Adrenal gland (tissue), 12 donors: ENCODE results near the gene REXO1. TPM values are rescaled to one million over a fixed set of nuclear protein-coding genes. Genes with fewer than 3 reads are reported as not detected.
A peak's percentile ranks its signal among the peaks of the same experiment; 100 is the strongest.
"Not testable (repeated sequence)": the region's sequence is repeated elsewhere in the genome, so short reads cannot be mapped to it uniquely, and the experiment has no call there.

Experiments
- DNase-seq, 7 donors: peaks; one replicate each; pipeline ENCODE4 v3.0.0-alpha.2; 2019 to 2020
- H3K27ac ChIP-seq, 5 donors: fragments of 200-600 bp; sonication (generic) in 4 of 5; 1 replicate in 3 of 5; 2 replicates in 2 of 5; pipeline versions ENCODE4 v1.5.1 to v1.8.0; 2016 to 2020; ENCODE audit warnings: mild to moderate bottlenecking in 1 of 5
- H3K27me3 ChIP-seq: fragments of 200-600 bp; 2 replicates; pipeline ENCODE4 v1.8.0; 2021
- H3K36me3 ChIP-seq, 2 donors: fragments of 200-600 bp; replicated peaks in 1 of 2; 1 replicate in 1 of 2; 2 replicates in 1 of 2; pipeline versions ENCODE4 v1.5.1 to v1.8.0; 2018 to 2022
- H3K4me1 ChIP-seq, 2 donors: fragments of 200-600 bp; replicated peaks in 1 of 2; 1 replicate in 1 of 2; 2 replicates in 1 of 2; pipeline versions ENCODE4 v1.5.1 to v1.8.0; 2018 to 2021
- H3K4me3 ChIP-seq, 4 donors: fragments of 200-600 bp; sonication (generic) in 3 of 4; one replicate each; pipeline ENCODE4 v1.5.1; 2016 to 2018
- H3K9me3 ChIP-seq, 3 donors: fragments of 200-600 bp; sonication (generic) in 1 of 3; replicated peaks in 1 of 3; 1 replicate in 2 of 3; 2 replicates in 1 of 3; pipeline versions ENCODE4 v1.5.1 to v1.8.0; 2016 to 2021
- CTCF ChIP-seq, 6 experiments: fragments of 450-650 bp in 4 of 6; fragments of 200-600 bp in 2 of 6; sonication (generic) in 1 of 6; IDR thresholded peaks; 1 replicate in 5 of 6; 2 replicates in 1 of 6; pipeline versions ENCODE4 v1.5.1 to v1.8.0; 2016 to 2021; ENCODE audit warnings: antibody characterized with exemption in 6 of 6, mild to moderate bottlenecking in 2 of 6, moderate library complexity in 1 of 6
- POLR2A ChIP-seq, 2 donors: fragments of 450-650 bp; IDR thresholded peaks; one replicate each; pipeline ENCODE4 v1.6.1; 2017; ENCODE audit warnings: antibody characterized with exemption in 2 of 2, mild to moderate bottlenecking in 2 of 2, moderate library complexity in 1 of 2
- WGBS, 4 donors: extraction: QIAGEN DNeasy Blood & Tissue Kit in 2 of 4; methylation state at CpG; one replicate each; pipeline versions ENCODE4 v1.1.5 to v1.1.7; 2013 to 2017; 5-methylcytosine and 5-hydroxymethylcytosine counted together
- intact Hi-C, 2 donors: fragments of 100-400 bp; cut with DNase I; formaldehyde crosslinking; loops; one replicate each; pipeline versions ENCODE4 v1.14.1 to v1.15.0; 2022 to 2023
- polyA plus RNA-seq, 3 donors: library from polyadenylated mRNA; stranded (reverse); fragments of 200-250 nt in 2 of 3; fragments of 350-450 nt in 1 of 3; fragmentation: Illumina TruSeq in 1 of 3; extraction: RNeasy Lipid Tissue Mini Kit (QIAGEN cat#74804) in 1 of 3; gene quantifications; one replicate each; pipeline ENCODE4 v1.2.3, GENCODE V29; 2013 to 2014
- total RNA-seq, 9 donors: library from RNA; depleted of rRNA in 4 of 9; stranded (reverse); fragments of >200 nt in 4 of 9; fragments of 120-200 nt in 1 of 9; fragmentation: NEBNext Ultra II Directional in 1 of 9; extraction: Animal tissue kit (Norgen Biotek cat#: 25700) in 1 of 9; gene quantifications; one replicate each; pipeline versions ENCODE4 v1.1.0 to v1.2.4, GENCODE V29; 2013 to 2023
- donor health status: healthy with polysubstance abuse.
- donor health status: Bipolar disorder and iron deficiency.
- donor health status: DM: yes; HTN: yes; CAD: no.
- donor health status: DM: no; HTN: no; CAD: no.
- donor health status: DM: no; HTN: no; CAD: no.
- donor health status: DM: yes; HTN: yes; CAD: no.

REXO1 gene
- total and polyA plus RNA-seq, 12 donors: 9.3 to 155 (median 44.5) TPM

GRCh38 chr19:1884291-1884718, 36.0 kb upstream of the REXO1 start:
- WGBS, 4 donors: 2 to 5% (median 3%) methylated on average over 10 to 11 of the region's 11 CpGs
- H3K36me3 ChIP-seq: peaks cover 0 to 9% of the 10 kb centered on the region in 2 donors
- intact Hi-C loops: no loop called here
- H3K4me1 ChIP-seq: peaks cover 18 to 26% of the 10 kb centered on the region in 2 donors
- no peak for DNase-seq
- no peaks in the 10 kb centered on the region for H3K9me3 ChIP-seq
- H3K4me3 ChIP-seq: peak overlapping the region; percentile 40 to 77 (median 63)
- H3K27ac ChIP-seq: peak overlapping the region in 4 of 5 donors; percentile 70 to 96 (median 79)
- H3K27me3 ChIP-seq: no peaks in the 10 kb centered on the region
- TF ChIP-seq CTCF (IDR thresholded peaks at IDR 0.05) (no peak), POLR2A (IDR thresholded peaks at IDR 0.05) (no peak)

DNA sequence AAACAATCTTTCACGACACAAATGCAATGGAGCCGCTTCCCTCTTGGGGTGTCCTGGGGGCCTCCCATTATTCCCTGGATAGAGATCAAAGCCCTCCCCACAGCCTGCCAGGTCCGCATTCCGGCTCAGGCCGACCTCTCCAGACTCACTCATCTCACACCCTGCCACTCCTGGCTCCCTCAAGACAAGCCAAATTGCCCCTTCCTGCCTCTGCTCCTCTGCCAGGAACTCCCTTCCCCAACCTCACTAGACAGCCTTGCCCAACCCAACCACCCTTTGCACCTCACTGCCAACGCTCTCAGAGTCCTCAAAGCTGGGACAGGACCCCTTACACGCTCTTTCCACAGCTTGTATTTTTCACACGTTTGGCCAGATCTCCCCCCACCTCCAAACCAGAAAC, 35.5 kb upstream of the REXO1 start:
- peak overlapping the region in 2 of 5 donors; percentile 63 to 96 for H3K27ac ChIP-seq

GRCh38 chr19:1882786-1883692, 34.8 kb upstream of the REXO1 start:
- intact Hi-C loops: no loop called here
- WGBS, 4 donors: 62 to 74% (median 70%) methylated on average over 17 to 25 of the region's 25 CpGs
- peak overlapping the region in 2 of 5 donors; percentile 63 to 96 for H3K27ac ChIP-seq
- no peak for TF ChIP-seq CTCF (IDR thresholded peaks at IDR 0.05)
- no peak for TF ChIP-seq POLR2A (IDR thresholded peaks at IDR 0.05)
- peaks cover 0 to 9% of the 10 kb centered on the region in 2 donors for H3K36me3 ChIP-seq
- H3K4me3 ChIP-seq: peak overlapping the region in 1 of 4 donors; percentile 63
- H3K4me1 ChIP-seq: peaks cover 18 to 26% of the 10 kb centered on the region in 2 donors
- DNase-seq: no peak
- no peaks in the 10 kb centered on the region for H3K27me3 ChIP-seq
- no peaks in the 10 kb centered on the region for H3K9me3 ChIP-seq

More for the DNA sequence above, 35.5 kb upstream of the REXO1 start:
- 27 to 32% (median 29%) methylated on average over 7 to 8 of the region's 8 CpGs for WGBS, 4 donors
- no peak for DNase-seq
- peaks cover 18 to 26% of the 10 kb centered on the region in 2 donors for H3K4me1 ChIP-seq
- intact Hi-C loops: no loop called here
- H3K9me3 ChIP-seq: no peaks in the 10 kb centered on the region
- no peaks in the 10 kb centered on the region for H3K27me3 ChIP-seq
- TF ChIP-seq CTCF (IDR thresholded peaks at IDR 0.05) (no peak), POLR2A (IDR thresholded peaks at IDR 0.05) (no peak)
- H3K36me3 ChIP-seq: peaks cover 0 to 9% of the 10 kb centered on the region in 2 donors
- peak overlapping the region in 3 of 4 donors; percentile 40 to 63 (median 63) for H3K4me3 ChIP-seq

DNA sequence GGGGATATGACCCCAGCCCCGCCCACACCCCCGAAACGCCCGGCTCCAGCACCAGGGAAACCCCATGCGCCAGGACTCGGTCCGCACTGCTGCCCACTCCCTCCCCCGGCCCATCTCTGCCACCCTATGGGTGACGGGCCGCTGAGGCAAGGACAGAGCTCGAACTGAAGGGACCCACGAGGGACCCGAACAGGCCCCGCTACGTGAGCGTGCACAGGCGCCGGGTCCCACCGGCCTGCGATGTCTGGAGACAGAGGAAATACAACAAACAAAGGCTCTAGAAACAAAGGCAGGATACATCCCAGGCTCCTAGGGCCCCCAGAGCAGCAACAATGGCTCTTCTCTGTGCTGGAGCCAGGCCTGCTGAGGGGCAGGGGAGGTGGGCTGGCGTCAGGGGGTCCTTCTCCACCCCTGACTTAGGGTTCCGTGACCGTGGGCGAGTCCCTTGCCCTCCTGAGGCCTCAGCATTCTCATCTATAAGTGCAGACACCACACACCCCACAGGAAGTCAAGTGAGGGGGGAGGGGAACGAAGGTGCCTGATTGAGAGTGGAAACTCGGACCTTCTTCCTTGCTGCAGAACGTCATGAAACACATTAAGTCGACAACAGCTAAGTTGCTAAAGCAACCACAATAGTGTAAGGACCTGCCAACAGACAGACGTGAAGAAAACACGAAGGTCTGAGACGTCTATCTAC, 34.0 kb upstream of the REXO1 start:
- Histone ChIP-seq H3K4me1 (peaks cover 18 to 26% of the 10 kb centered on the region in 2 donors), H3K27me3 (no peaks in the 10 kb centered on the region), H3K27ac (peak overlapping the region in 2 of 5 donors; percentile 63 to 96), H3K9me3 (no peaks in the 10 kb centered on the region), H3K4me3 (no peak overlapping the region), H3K36me3 (peaks cover 0 to 9% of the 10 kb centered on the region in 2 donors)
- TF ChIP-seq CTCF (IDR thresholded peaks at IDR 0.05): no peak
- no peak for TF ChIP-seq POLR2A (IDR thresholded peaks at IDR 0.05)
- no peak for DNase-seq
- intact Hi-C loops: no loop called here
- WGBS, 4 donors: 66 to 77% (median 74%) methylated on average over 17 to 31 of the region's 31 CpGs

GRCh38 chr19:1881393-1882088, 33.3 kb upstream of the REXO1 start:
- intact Hi-C loops, H3K36me3 ChIP-seq, H3K27me3 ChIP-seq, DNase-seq, H3K4me3 ChIP-seq, H3K9me3 ChIP-seq: not testable (repeated sequence)
- Histone ChIP-seq H3K4me1 (peaks cover 19 to 28% of the 10 kb centered on the region in 2 donors), H3K27ac (peak overlapping the region in 2 of 5 donors; percentile 63 to 96)
- 65 to 76% (median 74%) methylated on average over 8 to 44 of the region's 44 CpGs for WGBS, 4 donors
